Measurements from ENCODE around the gene MT1M.

Gene MT1M

GRCh38 chr16:56625943-56626654 is 6.4 kb upstream of the MT1M start:
- in situ Hi-C loops (cut with MboI; ENCODE audit: low pct_unique_long_range_greater_than_20kb, low sequenced_read_pairs) = no loop called here
- DNase-seq = no peak

- DNase-seq = no peak
- in situ Hi-C loops (cut with MboI; ENCODE audit: low pct_unique_long_range_greater_than_20kb, low sequenced_read_pairs) = no loop called here
These were observed 5.8 kb upstream of the MT1M start for GRCh38 chr16:56626685-56627084.

GRCh38 chr16:56628486-56629350 is 3.7 kb upstream of the MT1M start:
- in situ Hi-C loops (cut with MboI; ENCODE audit: low pct_unique_long_range_greater_than_20kb, low sequenced_read_pairs) = no loop called here
- DNase-seq = no peak

- in situ Hi-C loops (cut with MboI; ENCODE audit: low pct_unique_long_range_greater_than_20kb, low sequenced_read_pairs) = no loop called here
- DNase-seq = no peak
These were observed 2.9 kb upstream of the MT1M start for GRCh38 chr16:56629531-56629930.

- no peak for DNase-seq
- in situ Hi-C loops (cut with MboI; ENCODE audit: low pct_unique_long_range_greater_than_20kb, low sequenced_read_pairs) = no loop called here
These were observed 2.3 kb upstream of the MT1M start for GRCh38 chr16:56630134-56630533.

- in situ Hi-C loops (cut with MboI; ENCODE audit: low pct_unique_long_range_greater_than_20kb, low sequenced_read_pairs) = no loop called here
- DNase-seq = no peak
These were observed 1.3 kb upstream of the MT1M start for GRCh38 chr16:56631197-56631596.

- DNase-seq = no peak
- in situ Hi-C loops (cut with MboI; ENCODE audit: low pct_unique_long_range_greater_than_20kb, low sequenced_read_pairs) = no loop called here
These were observed 665 bp upstream of the MT1M start for GRCh38 chr16:56631832-56632155.

GRCh38 chr16:56632848-56633365 is 448 bp downstream of the MT1M start:
- in situ Hi-C loops (cut with MboI; ENCODE audit: low pct_unique_long_range_greater_than_20kb, low sequenced_read_pairs) = no loop called here
- DNase-seq = no peak

GRCh38 chr16:56633535-56633934 is 1.1 kb downstream of the MT1M start:
- in situ Hi-C loops (cut with MboI; ENCODE audit: low pct_unique_long_range_greater_than_20kb, low sequenced_read_pairs) = no loop called here

GRCh38 chr16:56634715-56635440 is 2.4 kb downstream of the MT1M start:
- in situ Hi-C loops (cut with MboI; ENCODE audit: low pct_unique_long_range_greater_than_20kb, low sequenced_read_pairs) = no loop called here
- DNase-seq = no peak

More at GRCh38 chr16:56633535-56633934, 1.1 kb downstream of the MT1M start:
- no peak for DNase-seq

- no peak for DNase-seq
- in situ Hi-C loops (cut with MboI; ENCODE audit: low pct_unique_long_range_greater_than_20kb, low sequenced_read_pairs) = no loop called here
These were observed 3.0 kb downstream of the MT1M start for GRCh38 chr16:56635441-56635967.

GRCh38 chr16:56636616-56637413 is 4.4 kb downstream of the MT1M start:
- DNase-seq = no peak
- in situ Hi-C loops (cut with MboI; ENCODE audit: low pct_unique_long_range_greater_than_20kb, low sequenced_read_pairs) = no loop called here

- in situ Hi-C loops (cut with MboI; ENCODE audit: low pct_unique_long_range_greater_than_20kb, low sequenced_read_pairs) = no loop called here
- no peak for DNase-seq
These were observed 5.6 kb downstream of the MT1M start, which contains the start of gene MT1A for GRCh38 chr16:56637814-56638750. TSS of gene MT1A (plus strand) at chr16:56638666. CDS start at chr16:56638739, 73 bp downstream.

- in situ Hi-C loops (cut with MboI; ENCODE audit: low pct_unique_long_range_greater_than_20kb, low sequenced_read_pairs) = no loop called here
These were observed 6.6 kb downstream of the MT1M start for GRCh38 chr16:56639045-56639444.

GRCh38 chr16:56640076-56640475 is 7.6 kb downstream of the MT1M start:
- in situ Hi-C loops (cut with MboI; ENCODE audit: low pct_unique_long_range_greater_than_20kb, low sequenced_read_pairs) = no loop called here
- DNase-seq = no peak

More at GRCh38 chr16:56639045-56639444, 6.6 kb downstream of the MT1M start:
- DNase-seq = no peak

- in situ Hi-C loops (cut with MboI; ENCODE audit: low pct_unique_long_range_greater_than_20kb, low sequenced_read_pairs) = no loop called here
- no peak for DNase-seq
These were observed 8.7 kb downstream of the MT1M start for GRCh38 chr16:56641166-56641565.

GRCh38 chr16:56643080-56643778 is 10.8 kb downstream of the MT1M start:
- no peak for DNase-seq
- in situ Hi-C loops (cut with MboI; ENCODE audit: low pct_unique_long_range_greater_than_20kb, low sequenced_read_pairs) = no loop called here

Measured in KBM-7 (cell line).